AG04450 (cell line): ENCODE measurements around the gene PIP5KL1. TPM values are rescaled to one million over a fixed set of nuclear protein-coding genes. Genes with fewer than 3 reads are reported as not detected.

Experiments used
- CTCF ChIA-PET: fragments of 300-600, 350-600 bp; formaldehyde crosslinking; extraction: SDS; loops from one replicate; lab custom pipeline; 2022; ENCODE audit warnings: antibody characterized with exemption, inconsistent platforms; lab: Charles Lee
- POLR2A ChIA-PET: fragments of 350-600 bp; formaldehyde crosslinking; extraction: SDS; loops from one replicate; lab custom pipeline; 2021; ENCODE audit warnings: antibody characterized with exemption, inconsistent platforms; lab: Yijun Ruan, JAX
- DNase-seq: peaks from one replicate; pipeline ENCODE4 v3.0.0-alpha.2; 2011; ENCODE audit warnings: low read depth, low spot score
- H3K27ac ChIP-seq: one replicate; pipeline ENCODE4 v1.5.1; 2012; ENCODE audit warnings: low read depth, low read length, control low read depth
- H3K27me3 ChIP-seq: one replicate; pipeline ENCODE4 v1.6.0; 2012; ENCODE audit warnings: low read length; ENCODE audit not compliant: control insufficient read depth, insufficient read depth
- H3K4me3 ChIP-seq: 2 replicates; pipeline ENCODE4 v1.5.1; 2011; ENCODE audit warnings: mild to moderate bottlenecking, low read depth, low read length, control low read depth
- H3K9me3 ChIP-seq: 2 replicates; pipeline ENCODE4 v1.5.1; 2012; ENCODE audit warnings: low read length; ENCODE audit not compliant: control insufficient read depth, insufficient read depth
- CTCF ChIP-seq: IDR thresholded peaks from 2 replicates; pipeline ENCODE4 v1.5.1; 2011; ENCODE audit warnings: low read depth, low read length, control low read depth, inconsistent platforms
- polyA plus RNA-seq: library from polyadenylated mRNA; depleted of rRNA; stranded (reverse); fragments of >200 nt; gene quantifications from 2 replicates; pipeline ENCODE4 v1.2.3, GENCODE V29; 2011

PIP5KL1 gene
- polyA plus RNA-seq, 1 experiment = 1.2 TPM

GRCh38 chr9:127909839-127910273 is 20.7 kb downstream of the PIP5KL1 start:
- POLR2A ChIA-PET = no interaction called here

GRCh38 chr9:127908660-127908926 is 22.0 kb downstream of the PIP5KL1 start:
- H3K27me3 ChIP-seq = no peaks in the 10 kb centered on the region
- no peak overlapping the region for H3K4me3 ChIP-seq
- ChIA-PET CTCF (no interaction called here), POLR2A (no interaction called here)
- H3K9me3 ChIP-seq = no peaks in the 10 kb centered on the region
- no peak for TF ChIP-seq CTCF
- DNase-seq = no peak
- H3K27ac ChIP-seq = no peak overlapping the region

More at GRCh38 chr9:127909839-127910273, 20.7 kb downstream of the PIP5KL1 start:
- no peak overlapping the region for H3K27ac ChIP-seq
- CTCF ChIA-PET = no interaction called here
- no peaks in the 10 kb centered on the region for H3K9me3 ChIP-seq
- H3K4me3 ChIP-seq = no peak overlapping the region
- no peaks in the 10 kb centered on the region for H3K27me3 ChIP-seq
- DNase-seq = no peak
- no peak for TF ChIP-seq CTCF

GRCh38 chr9:127907867-127908659 is 22.5 kb downstream of the PIP5KL1 start:
- H3K27ac ChIP-seq = no peak overlapping the region
- ChIA-PET CTCF (no interaction called here), POLR2A (no interaction called here)
- TF ChIP-seq CTCF = no peak
- no peak overlapping the region for H3K4me3 ChIP-seq
- no peaks in the 10 kb centered on the region for H3K9me3 ChIP-seq
- no peak for DNase-seq
- H3K27me3 ChIP-seq = no peaks in the 10 kb centered on the region

- H3K4me3 ChIP-seq = no peak overlapping the region
- no peaks in the 10 kb centered on the region for H3K9me3 ChIP-seq
- no peaks in the 10 kb centered on the region for H3K27me3 ChIP-seq
- no peak for TF ChIP-seq CTCF
- H3K27ac ChIP-seq = no peak overlapping the region
- no peak for DNase-seq
- ChIA-PET POLR2A (interaction anchor here (0.6 kb wide), 1 partner anchor 109 kb away, joined by 3 read pairs; no protein-coding TSS in a partner anchor), CTCF (no interaction called here)
These were observed 24.8 kb downstream of the PIP5KL1 start for GRCh38 chr9:127905788-127906191.

- ChIA-PET CTCF (no interaction called here), POLR2A (no interaction called here)
- Histone ChIP-seq H3K27ac (no peak overlapping the region), H3K9me3 (no peaks in the 10 kb centered on the region), H3K27me3 (no peaks in the 10 kb centered on the region), H3K4me3 (no peak overlapping the region)
- no peak for TF ChIP-seq CTCF
- DNase-seq = no peak
These were observed 25.4 kb downstream of the PIP5KL1 start for GRCh38 chr9:127905004-127905728.
